ENCODE measurements around the gene CFAP157.

CFAP157 gene

DNA sequence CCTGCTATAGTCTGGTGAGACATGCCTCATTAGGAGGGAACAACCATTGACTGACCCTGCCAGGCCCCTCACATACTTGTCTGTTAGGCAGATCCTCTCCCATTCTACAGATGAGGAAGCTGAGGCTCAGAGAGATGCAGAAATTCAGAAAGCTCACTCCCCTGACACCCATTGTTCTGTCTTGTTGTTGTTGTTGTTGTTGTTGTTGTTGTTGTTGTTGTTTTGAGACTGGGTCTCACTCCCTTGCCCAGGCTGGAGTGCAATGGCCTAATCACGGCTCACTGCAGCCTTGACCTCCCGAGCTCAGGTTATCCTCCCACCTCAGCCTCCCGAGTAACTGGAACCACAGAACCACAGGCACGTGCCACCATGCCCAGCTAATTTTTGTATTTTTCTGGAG lies 13.1 kb upstream of the CFAP157 start:
- DNase-seq: no peak

DNA sequence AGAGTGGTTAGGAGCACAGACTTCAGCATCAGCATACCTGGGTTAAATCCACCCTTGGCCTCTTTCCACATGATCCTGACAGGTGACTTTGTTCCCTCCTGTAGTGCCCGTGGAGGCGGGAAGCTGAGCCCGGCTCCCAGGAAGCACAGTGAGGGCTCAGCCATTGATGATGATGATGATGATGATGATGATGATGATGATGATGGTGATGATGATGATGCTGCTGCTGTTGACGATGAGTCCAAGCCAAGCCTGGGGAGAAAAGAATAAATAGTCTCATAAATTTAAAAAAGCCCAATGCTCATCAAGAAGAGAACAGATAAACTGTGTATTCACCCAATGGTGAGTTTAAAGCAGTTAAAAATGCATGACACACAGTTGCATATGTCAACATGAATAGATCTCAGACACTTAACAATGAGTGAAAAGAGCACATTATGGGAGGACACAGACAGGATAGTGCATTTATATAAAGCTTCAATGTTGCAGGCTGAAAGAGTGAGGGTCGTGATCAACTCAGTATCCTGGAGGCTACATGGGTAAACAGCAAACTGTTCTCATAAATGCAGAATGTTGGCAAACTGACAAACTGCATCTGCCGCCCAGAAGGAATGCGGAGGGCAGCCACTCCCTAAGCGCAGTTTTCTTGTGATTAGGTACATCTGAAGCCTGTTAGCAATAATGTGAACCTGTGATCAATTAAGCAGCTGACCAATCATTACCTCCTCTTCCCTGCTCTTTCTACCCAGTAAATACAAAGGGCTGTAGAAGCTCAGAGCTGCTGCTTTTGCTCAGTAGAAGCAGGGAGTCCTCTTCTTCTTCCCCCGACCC lies 11.7 kb upstream of the CFAP157 start:
- DNase-seq: no peak

DNA sequence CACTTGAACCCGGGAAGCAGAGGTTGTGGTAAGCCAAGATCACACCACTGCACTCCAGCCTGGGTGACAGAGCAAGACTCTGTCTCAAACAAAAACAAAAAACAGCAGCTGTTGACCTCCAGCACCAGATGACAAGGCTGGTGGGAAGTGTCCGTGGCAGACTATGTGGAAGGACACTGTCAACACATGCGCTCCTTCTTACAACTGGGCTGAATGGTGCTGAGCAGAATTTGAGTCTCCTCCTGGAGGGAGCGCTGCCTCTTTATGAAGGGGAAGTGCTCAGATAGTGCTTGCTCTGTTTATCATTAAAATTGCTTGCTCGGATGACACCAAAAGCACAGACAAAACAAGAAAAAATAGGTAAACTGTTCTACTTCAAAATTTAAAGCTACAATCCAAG lies 9.2 kb upstream of the CFAP157 start:
- no peak for DNase-seq

DNA sequence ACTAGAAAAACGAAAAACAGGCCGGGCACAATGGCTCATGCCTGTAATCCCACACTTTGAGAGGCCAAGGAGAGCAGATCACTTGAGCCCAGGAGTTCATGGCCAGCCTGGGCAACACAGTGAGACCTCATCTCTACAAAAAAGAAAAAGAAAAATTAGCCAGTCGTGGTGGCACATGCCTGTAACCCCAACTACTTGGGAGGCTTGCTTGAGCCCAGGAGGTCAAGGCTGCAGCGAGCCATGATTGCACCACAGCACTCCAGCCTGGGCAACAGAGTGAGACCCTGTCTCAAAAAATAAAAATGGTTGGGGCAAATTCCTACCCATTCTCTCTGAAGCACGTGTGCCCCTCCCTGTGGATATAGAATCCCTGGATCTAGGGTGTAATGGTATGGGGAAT lies 8.4 kb upstream of the CFAP157 start:
- no peak for DNase-seq

DNA sequence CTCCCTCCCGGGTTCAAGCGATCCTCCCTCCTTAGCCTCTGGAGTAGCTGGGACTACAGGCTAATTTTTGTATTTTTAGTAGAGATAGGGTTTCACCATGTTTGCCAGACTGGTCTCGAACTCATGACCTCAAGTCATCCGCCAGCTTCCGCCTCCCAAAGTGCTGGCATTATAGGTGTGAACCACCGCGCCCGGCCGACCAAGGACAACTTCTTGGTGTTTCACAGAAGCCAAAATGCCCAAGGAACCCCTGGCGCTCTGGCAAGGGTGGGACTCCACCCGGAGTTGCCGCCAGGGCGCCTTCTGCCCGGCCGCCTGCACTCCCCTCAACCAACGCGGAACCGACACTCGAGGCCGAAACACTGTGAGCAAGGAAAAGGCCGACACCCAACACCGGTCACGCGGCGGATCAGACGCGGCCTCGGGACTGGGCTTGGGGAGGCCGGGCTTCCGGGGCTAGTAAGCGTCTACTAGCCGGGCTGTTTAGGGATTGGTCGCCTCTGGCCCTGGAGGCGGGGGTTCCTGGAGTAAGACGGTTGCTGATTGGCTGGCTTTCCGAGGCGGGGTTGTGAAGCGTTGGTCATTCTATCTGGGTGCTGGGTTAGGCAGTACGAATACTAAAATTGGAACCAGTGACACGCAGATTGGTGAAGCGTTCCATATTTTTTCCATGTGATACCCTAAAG lies 7.7 kb upstream of the CFAP157 start:
- DNase-seq: peak; percentile 5

DNA sequence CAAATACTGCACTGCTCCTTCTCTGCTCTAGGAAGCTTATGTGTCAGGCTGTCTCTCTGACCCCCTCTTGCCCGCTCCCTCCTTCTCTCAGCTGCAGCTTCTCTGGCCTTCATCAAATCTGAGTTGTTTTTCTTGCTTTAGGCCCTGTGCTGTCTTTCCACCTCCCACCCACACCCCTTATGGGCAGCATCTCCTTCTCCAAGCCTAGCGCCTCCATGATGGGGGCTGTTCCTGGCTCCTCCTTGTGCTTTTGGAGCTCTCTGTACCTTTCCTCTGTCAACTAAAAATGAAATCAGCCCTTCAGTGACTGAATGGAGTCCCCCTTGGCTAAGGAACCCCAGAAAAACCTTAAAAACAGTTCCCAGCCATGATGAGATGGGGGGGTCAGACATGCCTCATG lies 6.6 kb upstream of the CFAP157 start:
- DNase-seq: no peak

DNA sequence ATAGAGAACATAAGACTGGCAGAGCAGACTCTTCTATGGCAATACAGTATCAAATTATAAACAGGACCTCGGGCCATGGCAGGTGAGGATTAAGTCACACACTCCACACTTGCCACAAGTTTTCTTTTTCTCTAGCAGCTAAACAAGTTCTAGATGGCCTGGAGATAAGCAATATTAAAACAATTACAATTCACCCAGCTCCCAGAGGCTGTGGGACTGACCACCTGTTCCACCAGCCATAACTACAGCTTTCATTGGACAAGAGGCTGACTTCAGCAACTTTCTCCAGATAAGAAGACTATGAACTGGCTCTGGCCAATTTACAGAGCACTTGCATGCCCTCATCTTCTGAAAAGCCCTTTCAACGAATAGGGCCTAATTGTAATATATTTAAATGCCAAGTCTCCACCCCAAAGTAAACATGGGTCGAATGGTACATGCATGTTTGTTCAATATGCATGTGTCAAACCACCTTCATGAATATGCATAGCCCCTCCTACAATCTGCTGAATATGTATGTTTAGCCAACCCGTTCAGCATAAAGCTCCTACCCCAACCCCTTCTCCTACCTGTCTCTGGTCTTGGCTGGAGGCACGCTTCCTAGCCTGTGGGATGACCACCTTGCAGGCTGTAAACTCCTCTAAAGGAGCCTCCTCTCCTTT lies 6.1 kb upstream of the CFAP157 start:
- DNase-seq: no peak

DNA sequence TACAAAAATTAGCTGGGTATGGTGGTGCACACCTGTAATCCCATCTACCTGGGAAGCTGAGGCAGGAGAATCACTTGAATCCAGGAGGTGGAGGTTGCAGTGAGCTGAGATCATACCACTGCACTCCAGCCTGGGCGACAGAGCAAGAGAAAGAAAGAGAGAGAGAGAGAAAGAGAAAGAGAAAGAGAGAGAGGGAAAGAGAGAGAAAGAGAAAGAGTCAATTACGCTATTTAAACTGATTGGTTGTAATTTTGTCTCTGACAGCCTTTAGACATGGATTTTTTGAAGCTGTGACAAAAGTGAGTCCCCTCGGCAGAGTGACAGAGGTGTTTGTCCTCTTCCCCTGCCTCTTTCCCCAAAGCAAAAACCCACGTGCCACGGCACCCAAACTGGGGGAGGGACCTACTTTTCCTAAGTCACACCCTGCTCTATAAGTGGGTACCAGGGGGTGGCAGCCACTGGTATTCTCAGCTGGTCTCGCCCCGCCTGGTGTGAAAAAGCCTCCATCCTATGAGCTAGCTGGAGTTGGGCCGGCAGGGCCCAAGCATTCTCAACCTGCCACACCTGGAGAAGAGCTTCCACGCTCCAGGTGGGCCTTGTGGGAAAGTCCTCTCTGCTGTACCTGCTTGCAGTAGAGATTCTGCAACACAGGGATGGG lies 3.4 kb upstream of the CFAP157 start:
- no peak for DNase-seq

DNA sequence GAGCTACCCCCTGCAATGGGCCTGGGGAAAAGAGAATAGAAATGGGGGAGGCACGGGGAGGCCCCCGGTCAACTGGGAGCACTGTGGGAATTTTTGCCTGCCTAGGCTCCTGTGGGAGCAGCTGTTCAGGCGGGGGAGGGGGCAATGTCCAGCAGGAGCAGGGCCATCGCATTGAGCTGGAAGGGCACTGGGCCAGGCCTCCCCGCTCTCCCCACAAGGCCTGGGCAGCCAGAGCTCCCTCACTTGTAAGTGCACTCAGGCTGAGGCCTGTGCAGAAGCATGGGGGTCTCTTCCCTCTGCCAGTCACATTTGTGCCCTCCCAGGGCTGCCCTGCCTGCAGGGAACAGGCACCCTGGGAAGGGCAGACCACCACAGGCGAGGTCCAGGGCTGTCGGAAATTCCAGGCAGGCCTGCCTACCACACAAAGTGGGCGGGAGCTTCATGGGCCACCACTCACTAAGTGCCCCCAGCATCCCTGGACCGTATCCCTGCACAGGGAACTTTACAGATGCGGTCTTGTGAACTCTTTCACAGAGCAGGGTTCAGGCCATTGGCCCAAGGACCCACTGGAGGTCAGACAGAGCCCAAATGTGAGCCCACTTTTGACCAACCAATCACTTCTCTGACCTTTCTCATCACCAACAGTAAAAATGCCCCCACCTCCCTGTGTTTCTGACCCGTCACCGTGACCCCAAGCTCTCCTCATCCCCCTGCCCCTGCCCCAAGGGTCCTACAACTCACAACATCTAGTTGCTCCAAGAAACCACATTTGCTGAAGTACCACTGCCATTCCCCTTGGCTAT lies 1.0 kb upstream of the CFAP157 start:
- no peak for DNase-seq

DNA sequence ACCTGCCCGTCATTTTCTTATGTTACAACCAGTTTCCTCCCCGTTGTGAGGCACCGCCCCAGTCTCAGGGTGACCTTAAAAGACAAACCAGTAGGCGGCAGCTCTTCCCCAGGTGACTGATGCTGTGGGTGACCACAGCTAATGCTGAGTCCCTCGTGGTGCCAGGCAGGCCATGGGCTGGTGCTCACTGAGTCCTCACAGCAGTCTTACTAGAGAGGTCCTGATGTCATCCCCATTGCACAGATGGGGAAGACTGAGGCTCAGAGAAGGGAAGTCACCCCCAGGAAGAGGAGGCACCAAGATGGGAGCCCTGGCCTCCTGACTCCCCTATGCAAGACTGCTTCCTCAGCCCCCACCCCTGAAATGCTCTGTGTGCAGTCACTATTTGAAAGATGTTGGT lies 978 bp downstream of the CFAP157 start:
- DNase-seq: no peak

DNA sequence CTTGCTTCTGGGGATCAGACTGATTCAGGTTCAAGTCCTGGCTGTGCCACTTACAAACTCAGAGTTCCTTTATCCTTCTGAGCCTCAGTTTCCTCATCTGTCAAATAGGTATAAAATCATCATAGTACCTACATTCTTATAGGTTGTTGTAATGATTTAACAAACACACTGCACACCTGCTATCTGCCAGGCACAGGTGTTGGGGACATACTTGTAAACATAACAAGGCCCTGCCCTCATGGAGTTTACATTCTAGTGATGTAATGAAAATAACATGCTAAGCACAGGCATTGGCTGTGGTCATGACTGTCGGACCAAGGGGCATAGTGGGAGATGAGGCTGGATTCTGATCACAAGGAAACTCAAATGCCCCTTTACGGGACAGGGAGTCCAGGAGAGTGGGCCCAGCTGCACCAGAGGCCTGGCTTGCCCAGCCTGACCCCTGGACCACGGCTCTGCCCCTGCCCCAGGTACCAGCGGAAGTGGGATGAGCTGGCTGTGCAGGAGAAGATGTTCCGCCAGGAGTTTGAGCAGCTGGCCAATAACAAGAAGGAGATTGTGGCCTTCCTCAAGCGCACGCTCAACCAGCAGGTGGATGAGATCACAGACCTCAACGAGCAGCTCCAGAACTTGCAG lies 2.3 kb downstream of the CFAP157 start:
- no peak for DNase-seq

DNA sequence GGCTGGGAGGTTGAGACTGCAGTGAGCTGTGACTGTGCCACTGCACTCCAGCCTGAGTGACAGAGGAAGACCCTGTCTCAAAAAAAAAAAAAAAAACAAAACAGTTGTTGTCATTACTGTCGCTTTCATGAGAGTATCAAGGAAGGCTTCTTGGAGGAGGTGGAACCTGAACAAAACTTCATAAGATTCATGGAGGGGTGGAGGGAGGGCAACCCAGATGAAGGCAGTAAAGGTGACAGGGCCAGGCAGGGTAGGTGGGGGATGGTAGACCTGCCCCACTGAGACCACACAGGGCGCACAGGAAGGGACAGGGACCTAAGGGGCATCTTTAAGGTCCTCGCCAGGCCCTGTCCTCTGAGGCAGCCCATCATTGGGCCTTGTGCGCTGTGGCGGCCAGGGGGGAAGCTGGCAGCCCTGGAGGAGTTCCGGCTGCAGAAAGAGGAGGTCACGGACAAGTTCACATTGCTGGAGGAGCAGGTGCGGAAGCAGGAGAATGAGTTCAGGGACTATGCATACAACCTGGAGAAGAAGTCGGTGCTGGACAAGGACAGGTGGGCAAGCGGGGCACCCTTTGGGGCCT lies 3.5 kb downstream of the CFAP157 start:
- DNase-seq: no peak

DNA sequence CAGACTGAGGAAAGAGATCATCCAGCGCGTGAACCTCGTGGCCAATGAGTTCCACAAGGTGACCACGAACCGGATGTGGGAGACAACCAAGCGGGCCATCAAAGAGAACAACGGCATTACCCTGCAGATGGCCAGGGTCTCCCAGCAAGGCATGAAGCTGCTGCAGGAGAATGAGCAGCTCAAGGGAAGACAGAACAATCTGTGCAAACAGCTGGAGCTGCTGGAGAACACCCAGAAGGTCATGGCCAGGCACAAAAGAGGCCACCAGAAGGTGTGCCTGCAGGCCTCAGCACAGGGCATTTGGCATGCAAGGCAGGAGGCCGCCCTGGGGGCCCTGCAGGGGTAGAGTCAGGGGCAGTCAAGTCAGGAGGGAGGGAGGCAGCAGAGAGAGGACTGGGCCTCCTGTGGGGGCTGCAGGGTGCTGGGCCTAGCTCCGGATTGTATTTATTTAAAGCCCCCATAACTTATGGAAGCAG lies 4.5 kb downstream of the CFAP157 start:
- no peak for DNase-seq

DNA sequence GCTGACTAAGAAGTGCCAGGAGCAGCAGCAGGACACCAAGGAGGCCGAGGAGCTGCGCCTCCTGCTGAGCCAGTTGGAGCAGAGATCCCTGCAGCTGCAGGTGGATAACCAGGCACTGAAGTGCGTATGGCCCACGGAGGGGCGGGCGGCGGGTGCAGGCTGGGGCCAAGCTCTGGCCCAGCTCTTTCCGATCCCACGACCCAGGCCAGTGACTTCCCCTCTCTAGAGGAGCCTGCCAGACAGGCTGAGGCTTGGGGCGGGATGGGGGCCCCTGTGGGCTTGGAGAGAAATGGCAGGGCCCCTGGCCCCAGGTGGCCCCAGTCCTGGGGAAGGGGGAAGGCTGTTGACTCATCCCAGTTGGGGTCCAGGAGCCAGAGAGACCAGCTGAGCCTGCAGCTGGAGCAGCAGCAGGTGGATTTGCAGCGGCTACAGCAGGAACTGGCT lies 5.1 kb downstream of the CFAP157 start:
- DNase-seq: no peak

DNA sequence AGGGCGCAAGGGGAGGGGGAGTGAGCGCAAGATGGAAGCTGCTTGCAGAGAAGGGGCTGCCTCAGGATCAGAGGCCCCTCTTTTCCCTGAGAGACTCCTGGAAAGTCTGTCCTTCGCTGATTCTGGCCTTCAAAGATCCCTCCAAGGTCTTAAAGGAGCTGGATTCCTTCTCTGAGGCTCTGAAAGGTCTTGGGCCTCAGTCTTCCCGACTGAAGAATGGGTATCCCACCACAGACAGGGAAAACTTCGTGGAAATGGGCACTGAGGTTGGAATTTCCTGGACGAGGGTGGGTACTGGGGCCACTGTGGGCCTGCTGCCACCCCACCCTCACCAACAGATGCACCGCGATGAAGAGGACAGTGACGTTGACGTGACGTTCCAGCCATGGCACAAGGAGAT lies 5.6 kb downstream of the CFAP157 start:
- no peak for DNase-seq

DNA sequence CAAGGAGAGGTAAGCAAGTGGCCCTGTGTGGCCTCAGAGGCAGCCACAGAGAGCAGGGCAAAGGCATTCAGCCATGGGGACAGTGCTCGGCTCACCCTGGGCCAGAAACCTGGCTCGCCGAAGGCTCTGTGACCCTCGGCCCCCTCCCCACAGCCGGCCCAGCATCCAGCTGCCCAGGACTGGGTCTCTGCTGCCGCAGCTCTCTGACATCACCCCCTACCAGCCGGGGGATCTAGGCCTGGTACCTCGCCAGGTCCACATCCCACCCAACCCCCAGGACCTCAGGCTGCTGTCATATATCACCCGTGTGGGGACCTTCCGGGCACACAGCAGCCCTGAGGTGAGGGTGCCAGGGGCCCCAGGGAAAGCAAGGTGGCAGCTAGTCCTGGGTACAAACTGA lies 6.1 kb downstream of the CFAP157 start:
- DNase-seq: no peak

DNA sequence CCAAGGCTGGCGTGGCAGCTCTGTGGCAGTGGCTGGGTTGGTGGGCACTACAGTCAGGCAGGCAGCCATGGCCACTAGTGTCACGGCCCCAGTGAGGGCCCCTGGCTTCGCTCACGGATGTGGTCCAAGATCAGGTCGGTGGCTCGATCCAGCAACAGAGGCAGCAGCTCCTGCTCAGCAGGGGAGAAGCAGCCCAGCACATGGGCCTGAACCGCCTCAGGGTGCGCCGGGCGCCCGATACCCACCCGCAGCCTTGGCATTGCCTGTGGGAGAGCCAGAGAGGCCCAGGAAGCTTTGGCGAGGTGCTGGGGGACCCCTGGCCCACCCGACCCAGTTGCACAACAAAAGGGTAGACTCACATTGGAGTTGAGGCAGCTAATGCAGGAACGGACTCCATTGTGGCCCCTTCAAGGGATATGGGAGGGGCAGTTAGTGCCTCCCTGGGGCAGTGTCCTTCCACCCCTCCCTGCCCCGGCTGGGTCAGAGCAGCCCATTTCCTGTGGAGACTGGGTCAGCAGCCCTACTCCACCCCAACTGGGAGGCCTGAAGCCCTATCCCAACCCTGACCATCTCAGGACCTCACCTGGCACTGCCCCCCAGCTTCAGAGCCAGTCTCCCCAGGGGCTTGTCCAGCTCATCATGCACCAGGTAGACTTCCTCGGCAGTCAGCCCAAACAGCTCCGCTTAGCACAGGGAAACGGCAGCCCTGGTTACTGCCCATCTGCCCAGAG lies 7.4 kb downstream of the CFAP157 start:
- no peak for DNase-seq

DNA sequence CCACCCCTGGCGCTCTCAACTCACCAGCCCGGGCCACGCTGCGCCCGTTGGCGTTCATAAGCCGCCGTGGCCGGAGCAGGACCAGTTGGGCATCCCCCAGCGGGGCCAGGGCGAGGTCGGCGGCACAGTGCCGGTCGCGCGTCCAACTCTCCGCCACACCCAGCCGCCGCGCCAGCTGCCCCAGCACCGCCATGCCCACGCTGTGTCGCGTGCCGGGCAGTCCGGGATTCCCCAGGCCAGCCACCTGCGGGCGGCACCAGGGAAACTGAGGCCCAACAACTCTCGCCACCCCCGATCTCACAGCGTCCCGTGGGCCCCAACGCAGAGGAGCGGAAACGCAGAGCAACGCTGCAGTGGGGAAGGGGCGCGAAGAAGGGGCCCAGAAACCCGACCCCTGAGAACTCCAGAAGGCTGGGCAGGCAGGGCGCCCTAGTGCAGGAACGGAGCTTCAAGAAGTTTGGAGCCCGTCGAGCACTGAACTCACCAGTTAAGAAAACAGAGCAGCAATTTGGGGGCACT lies 8.2 kb downstream of the CFAP157 start:
- no peak for DNase-seq

DNA sequence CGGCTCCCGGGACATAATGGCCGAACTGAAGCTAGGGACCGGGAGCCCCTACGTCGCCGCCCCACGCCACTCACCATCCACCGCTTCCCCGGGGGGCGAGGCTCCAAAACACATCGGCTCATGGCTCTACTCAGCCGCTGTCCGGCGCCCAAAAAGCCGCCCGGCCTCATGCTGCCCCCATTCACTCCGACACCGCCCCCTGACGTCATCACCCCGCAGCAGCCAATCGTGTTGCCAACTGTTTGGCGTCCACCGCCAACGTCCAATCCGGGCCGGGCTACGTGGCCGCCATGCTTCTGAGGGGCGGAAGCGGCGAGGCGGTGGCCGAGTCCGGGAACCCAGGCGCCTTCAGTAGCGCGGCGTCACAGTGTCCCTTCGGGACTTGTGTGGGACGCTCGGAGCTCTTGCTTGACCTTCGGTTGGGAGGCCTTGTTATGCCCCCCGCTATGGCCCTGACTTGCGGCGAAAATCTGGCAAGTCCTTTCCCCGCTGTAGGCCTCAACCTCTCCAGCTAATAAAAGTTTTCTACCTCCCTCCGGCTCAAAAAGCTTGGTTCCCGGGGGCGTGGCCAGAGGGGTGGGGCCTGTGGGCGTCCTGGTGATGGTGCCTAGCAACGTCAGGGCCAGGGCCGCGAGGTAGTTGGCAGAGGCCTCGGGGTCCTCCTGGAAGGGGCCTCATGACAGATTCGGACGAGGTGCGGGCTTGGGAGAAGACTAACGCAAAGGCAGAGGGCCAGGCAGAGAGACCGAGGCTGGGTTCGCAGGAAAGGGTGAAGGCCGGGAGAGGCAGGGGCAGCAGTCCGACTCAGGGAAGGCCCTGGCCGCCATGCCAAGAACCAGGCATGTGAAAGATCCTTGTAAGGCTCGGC lies 8.9 kb downstream of the CFAP157 start, which contains the start of the genes PTRH1 and TTC16:
PTRH1 (minus strand) TSS at position 194 of the 868 bp plus-strand sequence; CDS start at position 170, 24 bp downstream.
TTC16 (plus strand) TSS at position 610 of the 868 bp plus-strand sequence; CDS start at position 677, 67 bp downstream.
- DNase-seq: peak; percentile 84
